ENCODE measurements around the gene FRMD4A. TPM values are rescaled to one million over a fixed set of nuclear protein-coding genes. Genes with fewer than 3 reads are reported as not detected.

The FRMD4A gene
- polyA plus RNA-seq, 1 of the 3 experiments (the other 2 are of a cell fraction), result 37.7 TPM

- H3K27me3 ChIP-seq (ENCODE audit: insufficient read depth), result no peaks in the 10 kb centered on the region
- peaks cover 96% of the 10 kb centered on the region for H3K79me2 ChIP-seq (ENCODE audit: insufficient read depth)
- no peak overlapping the region for H3K4me2 ChIP-seq
- H3K4me3 ChIP-seq (ENCODE audit: low read depth in 2 of 2, low read length in 1 of 2), result no peak overlapping the region
- peaks cover 12 to 23% of the 10 kb centered on the region in 2 experiments; a peak in 2 of 4 replicates for H3K4me1 ChIP-seq (ENCODE audit: control insufficient read depth in 1 of 2, insufficient read depth in 2 of 2, low read depth in 1 of 2, low read length in 1 of 2)
- DNase-seq, result no peak
- CTCF ChIA-PET, result interaction anchor here (0.8 to 1.7 kb wide), 3 partner anchors 9 to 223 kb away, joined by 3 to 6 read pairs (median 4); no protein-coding TSS in a partner anchor
- H3K9me3 ChIP-seq, result no peaks in the 10 kb centered on the region
- 81% methylated on average over 9 of the region's 9 CpGs for WGBS (ENCODE audit: low lambda C conversion rate)
- no peak overlapping the region for H2AFZ ChIP-seq (ENCODE audit: low read depth)
- no peak overlapping the region for H3K9ac ChIP-seq
- H3F3A ChIP-seq (replicated peaks; ENCODE audit: insufficient read depth), result peaks cover 11% of the 10 kb centered on the region
- H4K20me1 ChIP-seq (ENCODE audit: insufficient read depth), result no peaks in the 10 kb centered on the region
- peaks cover 0 to 19% of the 10 kb centered on the region in 2 experiments for H3K36me3 ChIP-seq (replicated peaks in 1 of 2; ENCODE audit: control insufficient read depth in 1 of 2, insufficient read depth in 2 of 2, low read length in 1 of 2)
- POLR2A ChIA-PET, result no interaction called here
- no peaks in the 10 kb centered on the region for H3K9me2 ChIP-seq
- TF ChIP-seq JUND (IDR thresholded peaks at IDR 0.05), result no peak
- no peak for TF ChIP-seq RFX5 (IDR thresholded peaks at IDR 0.05; ENCODE audit: low read length)
- TF ChIP-seq EZH2phosphoT487 (IDR thresholded peaks at IDR 0.05; ENCODE audit: borderline replicate concordance, low read depth), result no peak
- no peak for TF ChIP-seq GABPA (IDR thresholded peaks at IDR 0.05; ENCODE audit: low read depth)
- no peak for TF ChIP-seq TCF12 (IDR thresholded peaks at IDR 0.05)
- TF ChIP-seq RAD21 (IDR thresholded peaks at IDR 0.05; ENCODE audit: low read length), result no peak
- no peak for TF ChIP-seq MAX (IDR thresholded peaks at IDR 0.05; ENCODE audit: low read depth)
- no peak for TF ChIP-seq RCOR1 (IDR thresholded peaks at IDR 0.05; ENCODE audit: low read length)
- H3K27ac ChIP-seq (ENCODE audit: low read depth in 2 of 2, low read length in 1 of 2), result peak overlapping the region in 1 of 2 experiments; percentile 43; a peak in 1 of 4 replicates
Measured at GRCh38 chr10:13871011-13871410, 459.7 kb downstream of the FRMD4A start.

GRCh38 chr10:13869295-13869664, 461.4 kb downstream of the FRMD4A start:
- no peak overlapping the region for H2AFZ ChIP-seq (ENCODE audit: low read depth)
- H3F3A ChIP-seq (replicated peaks; ENCODE audit: insufficient read depth), result peaks cover 15% of the 10 kb centered on the region
- DNase-seq, result no peak
- H3K27me3 ChIP-seq (ENCODE audit: insufficient read depth), result no peaks in the 10 kb centered on the region
- H3K36me3 ChIP-seq (replicated peaks in 1 of 2; ENCODE audit: control insufficient read depth in 1 of 2, insufficient read depth in 2 of 2, low read length in 1 of 2), result peaks cover 0 to 22% of the 10 kb centered on the region in 2 experiments
- no peaks in the 10 kb centered on the region for H4K20me1 ChIP-seq (ENCODE audit: insufficient read depth)
- H3K9me2 ChIP-seq, result no peaks in the 10 kb centered on the region
- H3K4me1 ChIP-seq (ENCODE audit: control insufficient read depth in 1 of 2, insufficient read depth in 2 of 2, low read depth in 1 of 2, low read length in 1 of 2), result peaks cover 17 to 23% of the 10 kb centered on the region in 2 experiments; a peak in 2 of 4 replicates
- peaks cover 96% of the 10 kb centered on the region for H3K79me2 ChIP-seq (ENCODE audit: insufficient read depth)
- H3K9ac ChIP-seq, result no peak overlapping the region
- H3K4me3 ChIP-seq (ENCODE audit: low read depth in 2 of 2, low read length in 1 of 2), result no peak overlapping the region
- no peak for TF ChIP-seq TAF1 (IDR thresholded peaks at IDR 0.05; ENCODE audit: borderline replicate concordance, low read depth, low read length)
- TF ChIP-seq POLR2AphosphoS5 (IDR thresholded peaks at IDR 0.05; ENCODE audit: low read depth, low read length), result no peak
- no peak for TF ChIP-seq RXRA (IDR thresholded peaks at IDR 0.05; ENCODE audit: borderline replicate concordance, low read depth)
- TF ChIP-seq CTCF (IDR thresholded peaks at IDR 0.05), result no peak
- no peak for TF ChIP-seq CHD2 (IDR thresholded peaks at IDR 0.05; ENCODE audit: low read length, partially characterized antibody)
- TF ChIP-seq, protein P1, sequence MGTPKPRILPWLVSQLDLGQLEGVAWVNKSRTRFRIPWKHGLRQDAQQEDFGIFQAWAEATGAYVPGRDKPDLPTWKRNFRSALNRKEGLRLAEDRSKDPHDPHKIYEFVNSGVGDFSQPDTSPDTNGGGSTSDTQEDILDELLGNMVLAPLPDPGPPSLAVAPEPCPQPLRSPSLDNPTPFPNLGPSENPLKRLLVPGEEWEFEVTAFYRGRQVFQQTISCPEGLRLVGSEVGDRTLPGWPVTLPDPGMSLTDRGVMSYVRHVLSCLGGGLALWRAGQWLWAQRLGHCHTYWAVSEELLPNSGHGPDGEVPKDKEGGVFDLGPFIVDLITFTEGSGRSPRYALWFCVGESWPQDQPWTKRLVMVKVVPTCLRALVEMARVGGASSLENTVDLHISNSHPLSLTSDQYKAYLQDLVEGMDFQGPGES (IDR thresholded peaks at IDR 0.05; ENCODE audit: low read depth, low read length), result no peak
- TF ChIP-seq RAD21 (IDR thresholded peaks at IDR 0.05; ENCODE audit: low read length), result no peak
- no peak for TF ChIP-seq EP300 (IDR thresholded peaks at IDR 0.05; ENCODE audit: borderline replicate concordance in 1 of 2, low read depth in 1 of 2, low read length in 1 of 2)
- TF ChIP-seq SIN3A (IDR thresholded peaks at IDR 0.05; ENCODE audit: borderline replicate concordance, low read depth, low read length), result no peak
- TF ChIP-seq RFX5 (IDR thresholded peaks at IDR 0.05; ENCODE audit: low read length), result no peak
- TF ChIP-seq MXI1 (IDR thresholded peaks at IDR 0.05; ENCODE audit: low read depth, low read length), result no peak
- no peak for TF ChIP-seq TEAD4 (IDR thresholded peaks at IDR 0.05; ENCODE audit: borderline replicate concordance, insufficient read depth)
- H3K27ac ChIP-seq (ENCODE audit: low read depth in 2 of 2, low read length in 1 of 2), result no peak overlapping the region
- POLR2A ChIA-PET, result no interaction called here
- CTCF ChIA-PET, result no interaction called here
- no peak overlapping the region for H3K4me2 ChIP-seq
- no peaks in the 10 kb centered on the region for H3K9me3 ChIP-seq
- WGBS (ENCODE audit: low lambda C conversion rate), result 96% methylated on average over 11 of the region's 12 CpGs
